Kidney (tissue), 14 donors: ENCODE data around the gene NPC1. TPM values are rescaled to one million over a fixed set of nuclear protein-coding genes. Genes with fewer than 3 reads are reported as not detected.

Source experiments
- DNase-seq, 5 donors: peaks; one replicate each; pipeline ENCODE4 v3.0.0-alpha.2; 2013 to 2020
- FAIRE-seq: peaks from 2 replicates; lab custom pipeline; 2012; peaks lifted over from hg19 to GRCh38; lab: Jason Lieb, UNC
- H3K27ac ChIP-seq, 2 donors: one replicate each; pipeline ENCODE4 v1.7.0; 2013; ENCODE audit warnings: low read depth in 2 of 2, low read length in 2 of 2, inconsistent platforms in 1 of 2
- H3K27me3 ChIP-seq: one replicate; pipeline ENCODE4 v1.7.1; 2013; ENCODE audit warnings: low read length, inconsistent platforms; ENCODE audit not compliant: control insufficient read depth, insufficient read depth
- H3K36me3 ChIP-seq, 3 donors: one replicate each; pipeline versions ENCODE4 v1.7.0 to v1.7.1; 2013; ENCODE audit warnings: low read length in 3 of 3, control low read depth in 1 of 3, inconsistent platforms in 1 of 3; ENCODE audit not compliant: insufficient read depth in 3 of 3, control insufficient read depth in 2 of 3
- H3K4me1 ChIP-seq, 3 donors: one replicate each; pipeline versions ENCODE4 v1.7.0 to v1.7.1; 2013; ENCODE audit warnings: low read length in 3 of 3, inconsistent platforms in 1 of 3, low read depth in 1 of 3; ENCODE audit not compliant: control insufficient read depth in 2 of 3, insufficient read depth in 2 of 3
- H3K4me3 ChIP-seq, 3 donors: one replicate each; pipeline versions ENCODE4 v1.7.0 to v1.8.1; 2013; ENCODE audit warnings: low read length in 3 of 3, control low read depth in 1 of 3, inconsistent platforms in 1 of 3
- H3K9ac ChIP-seq, 3 donors: one replicate each; pipeline versions ENCODE4 v1.7.0 to v1.7.1; 2013; ENCODE audit warnings: low read length in 3 of 3, control low read depth in 1 of 3, inconsistent platforms in 1 of 3
- H3K9me3 ChIP-seq, 3 donors: one replicate each; pipeline versions ENCODE4 v1.7.0 to v1.7.1; 2013; ENCODE audit warnings: low read length in 3 of 3, control low read depth in 1 of 3, inconsistent platforms in 1 of 3; ENCODE audit not compliant: control insufficient read depth in 2 of 3, insufficient read depth in 1 of 3
- intact Hi-C: fragments of 100-400 bp; cut with DNase I; formaldehyde crosslinking; loops from one replicate; pipeline ENCODE4 v1.11.1; 2022
- polyA plus RNA-seq: library from polyadenylated mRNA; stranded (reverse); fragments of 350-450 nt; fragmentation: Illumina TruSeq; extraction: RNeasy Lipid Tissue Mini Kit (QIAGEN cat#74804); gene quantifications from one replicate; pipeline ENCODE4 v1.2.3, GENCODE V29; 2014; ENCODE audit warnings: low read depth, low replicate concordance; ENCODE audit not compliant: insufficient read depth
- total RNA-seq: library from RNA; stranded (reverse); fragmentation: NEBNext Ultra II Directional; extraction: Animal tissue kit (Norgen Biotek cat#: 25700); gene quantifications from one replicate; pipeline ENCODE4 v1.2.1, GENCODE V29; 2021
- TF ChIP-seq, protein P1 (sequence below): IDR thresholded peaks from 3 replicates; pipeline ENCODE4 v1.5.1; 2012; ENCODE audit warnings: mild to moderate bottlenecking, moderate library complexity, borderline replicate concordance; ENCODE audit not compliant: insufficient read depth; ENCODE audit errors: extremely low read depth
- donor health status: control.
- donor health status: control.
- donor health status: control.
- donor health status: control.
- donor health status: control.
- donor health status: DM: yes; HTN: yes; CAD: no.
- donor health status: Normal renal cell carcinoma (clear cell type).

The NPC1 gene
- total and polyA plus RNA-seq, 2 donors from 2014 or later, result 16.0 to 50.2 TPM

GRCh38 chr18:23506393-23506792 is 79.9 kb downstream of the NPC1 start:
- Histone ChIP-seq H3K4me3 (no peak overlapping the region), H3K27me3 (no peaks in the 10 kb centered on the region), H3K36me3 (peaks cover 2 to 18% (median 11%) of the 10 kb centered on the region in 3 donors), H3K4me1 (peaks cover 0 to 10% (median 6%) of the 10 kb centered on the region in 3 donors), H3K9me3 (no peaks in the 10 kb centered on the region), H3K9ac (no peak overlapping the region), H3K27ac (no peak overlapping the region)
- DNase-seq (no peak), FAIRE-seq (no peak)
- TF ChIP-seq, protein P1, sequence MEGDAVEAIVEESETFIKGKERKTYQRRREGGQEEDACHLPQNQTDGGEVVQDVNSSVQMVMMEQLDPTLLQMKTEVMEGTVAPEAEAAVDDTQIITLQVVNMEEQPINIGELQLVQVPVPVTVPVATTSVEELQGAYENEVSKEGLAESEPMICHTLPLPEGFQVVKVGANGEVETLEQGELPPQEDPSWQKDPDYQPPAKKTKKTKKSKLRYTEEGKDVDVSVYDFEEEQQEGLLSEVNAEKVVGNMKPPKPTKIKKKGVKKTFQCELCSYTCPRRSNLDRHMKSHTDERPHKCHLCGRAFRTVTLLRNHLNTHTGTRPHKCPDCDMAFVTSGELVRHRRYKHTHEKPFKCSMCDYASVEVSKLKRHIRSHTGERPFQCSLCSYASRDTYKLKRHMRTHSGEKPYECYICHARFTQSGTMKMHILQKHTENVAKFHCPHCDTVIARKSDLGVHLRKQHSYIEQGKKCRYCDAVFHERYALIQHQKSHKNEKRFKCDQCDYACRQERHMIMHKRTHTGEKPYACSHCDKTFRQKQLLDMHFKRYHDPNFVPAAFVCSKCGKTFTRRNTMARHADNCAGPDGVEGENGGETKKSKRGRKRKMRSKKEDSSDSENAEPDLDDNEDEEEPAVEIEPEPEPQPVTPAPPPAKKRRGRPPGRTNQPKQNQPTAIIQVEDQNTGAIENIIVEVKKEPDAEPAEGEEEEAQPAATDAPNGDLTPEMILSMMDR, result no peak
- intact Hi-C loops, result no loop called here

DNA sequence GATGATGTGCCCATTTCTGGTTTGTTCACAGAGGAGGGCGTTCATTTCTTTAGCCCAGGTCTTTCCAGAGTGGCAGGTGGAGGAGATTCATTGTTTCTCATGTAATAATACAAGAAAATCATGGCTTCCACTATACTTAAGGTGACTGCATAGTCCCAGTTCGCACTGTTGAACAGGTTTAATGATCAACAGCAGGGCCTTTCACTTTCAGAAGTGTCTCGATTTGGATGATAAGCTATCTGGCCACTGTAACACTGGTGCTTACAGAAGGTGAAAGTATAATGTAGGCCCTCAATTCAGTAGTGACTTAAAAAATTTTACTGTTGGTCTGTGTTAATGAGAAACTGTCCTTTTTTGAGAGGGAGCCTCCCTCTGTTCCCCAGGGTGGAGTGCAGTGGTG is 81.6 kb downstream of the NPC1 start:
- Histone ChIP-seq H3K4me3 (peak overlapping the region in 2 of 3 donors; percentile 73 to 83), H3K27me3 (no peaks in the 10 kb centered on the region), H3K9me3 (no peaks in the 10 kb centered on the region), H3K4me1 (peaks cover 0 to 10% (median 6%) of the 10 kb centered on the region in 3 donors), H3K27ac (peak overlapping the region; percentile 34 to 52), H3K9ac (peak overlapping the region in 1 of 3 donors; percentile 88), H3K36me3 (peaks cover 0 to 9% (median 2%) of the 10 kb centered on the region in 3 donors)
- no peak for FAIRE-seq
- no peak for DNase-seq
- intact Hi-C loops, result no loop called here
- TF ChIP-seq, protein P1, result no peak

- H3K4me1 ChIP-seq, result peaks cover 0 to 10% (median 6%) of the 10 kb centered on the region in 3 donors
- peaks cover 0 to 9% (median 2%) of the 10 kb centered on the region in 3 donors for H3K36me3 ChIP-seq
- H3K9me3 ChIP-seq, result no peaks in the 10 kb centered on the region
- peak overlapping the region; percentile 54 to 80 for H3K27ac ChIP-seq
- intact Hi-C loops, result no loop called here
- DNase-seq (peak in 1 of 5 donors; percentile 35), FAIRE-seq (no peak)
- H3K9ac ChIP-seq, result peak overlapping the region in 2 of 3 donors; percentile 30 to 88
- no peaks in the 10 kb centered on the region for H3K27me3 ChIP-seq
- TF ChIP-seq, protein P1, result no peak
- H3K4me3 ChIP-seq, result peak overlapping the region; percentile 28 to 83 (median 73)
Observed at GRCh38 chr18:23503963-23504344, 82.4 kb downstream of the NPC1 start.
